ENCODE results near the gene TRAF4.

Gene TRAF4

DNA sequence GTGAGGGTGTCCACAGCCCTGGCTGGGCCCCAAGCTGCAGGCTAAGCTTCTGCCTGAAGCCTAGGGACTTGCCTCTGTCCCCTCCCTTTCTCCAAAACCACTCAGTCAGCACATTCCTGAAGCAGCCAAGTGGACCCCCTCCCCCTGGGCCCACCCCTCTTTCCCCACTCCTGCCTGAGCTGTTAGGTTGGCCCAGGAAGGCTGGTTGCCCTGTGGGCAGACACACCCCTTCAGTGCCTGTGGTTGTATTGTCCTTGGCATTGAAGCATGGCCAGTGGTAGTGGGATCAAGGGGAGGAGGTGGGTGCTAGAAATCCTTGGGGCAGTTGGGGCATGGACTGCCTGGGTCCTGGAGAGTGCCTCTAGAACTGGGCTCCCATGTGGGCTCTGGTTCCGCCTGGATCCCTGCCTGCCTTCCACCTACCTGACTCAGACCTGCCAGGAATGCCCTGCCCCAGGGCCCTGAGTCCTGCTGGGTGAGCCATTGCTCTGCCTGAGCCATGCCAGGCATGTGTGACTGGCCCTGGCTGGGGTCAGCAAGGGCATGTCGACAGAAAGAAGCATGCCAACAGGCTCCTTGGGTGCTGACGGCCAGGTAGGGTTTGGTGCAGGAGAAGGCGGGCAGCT lies 2.1 kb downstream of the TRAF4 start:
- DNase-seq, result peak in 2 of 56 donors; percentile 49 to 57

DNA sequence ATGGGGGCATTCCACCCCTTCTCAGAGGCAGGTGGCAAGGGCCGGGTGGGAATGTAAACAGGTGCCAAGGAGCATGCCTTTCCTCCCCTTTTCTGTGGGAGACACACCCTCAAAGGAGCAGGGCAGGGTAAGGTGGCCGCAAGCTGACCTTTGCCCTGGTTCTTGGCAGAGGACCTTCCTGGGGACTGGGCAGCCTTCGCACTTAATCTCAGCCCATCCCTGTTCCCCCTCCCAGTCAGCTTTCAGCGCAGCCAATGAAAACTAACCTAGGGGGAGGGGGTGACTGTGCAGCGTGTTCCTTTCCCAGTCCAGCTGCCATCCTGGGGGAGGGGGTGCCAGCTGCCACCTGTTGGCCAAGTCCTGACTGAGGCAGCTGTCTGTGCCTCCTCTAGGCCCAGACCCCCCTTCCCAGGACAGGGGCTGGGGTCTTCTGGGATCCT lies 2.8 kb downstream of the TRAF4 start:
- DNase-seq, result peak in 45 of 56 donors; percentile 25 to 81 (median 62)

DNA sequence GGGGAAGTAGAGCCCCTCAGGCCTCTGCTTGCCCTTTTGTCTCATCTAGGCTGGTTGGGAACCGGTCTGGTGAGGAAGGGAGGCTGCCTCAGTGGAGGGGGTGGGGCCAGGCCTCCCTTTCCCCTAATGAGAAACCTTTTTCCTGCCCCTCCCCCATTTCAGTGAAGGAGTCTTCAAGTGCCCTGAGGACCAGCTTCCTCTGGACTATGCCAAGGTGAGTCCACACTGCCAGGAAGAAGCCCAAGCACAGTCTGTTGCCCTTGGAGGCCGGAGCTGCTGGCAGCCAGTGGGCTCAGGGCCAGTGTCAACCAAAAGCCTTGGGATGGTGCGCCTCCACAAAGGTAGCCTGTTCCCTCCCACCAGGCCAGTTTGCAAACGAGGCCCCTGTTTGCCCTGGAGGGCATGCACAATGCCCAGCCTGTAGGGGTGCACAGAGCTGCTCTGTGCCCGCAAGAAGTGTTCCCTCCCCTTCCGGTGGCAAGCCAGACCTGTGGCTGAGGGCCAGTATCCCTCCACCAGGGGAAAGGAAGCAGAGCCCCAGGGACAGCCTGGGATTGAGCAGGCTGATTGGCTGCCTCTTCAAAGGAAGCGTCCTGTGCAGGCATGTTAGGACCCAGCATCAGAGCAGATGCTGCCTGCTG lies 3.4 kb downstream of the TRAF4 start:
- DNase-seq, result peak in 51 of 56 donors; percentile 24 to 81 (median 67)

DNA sequence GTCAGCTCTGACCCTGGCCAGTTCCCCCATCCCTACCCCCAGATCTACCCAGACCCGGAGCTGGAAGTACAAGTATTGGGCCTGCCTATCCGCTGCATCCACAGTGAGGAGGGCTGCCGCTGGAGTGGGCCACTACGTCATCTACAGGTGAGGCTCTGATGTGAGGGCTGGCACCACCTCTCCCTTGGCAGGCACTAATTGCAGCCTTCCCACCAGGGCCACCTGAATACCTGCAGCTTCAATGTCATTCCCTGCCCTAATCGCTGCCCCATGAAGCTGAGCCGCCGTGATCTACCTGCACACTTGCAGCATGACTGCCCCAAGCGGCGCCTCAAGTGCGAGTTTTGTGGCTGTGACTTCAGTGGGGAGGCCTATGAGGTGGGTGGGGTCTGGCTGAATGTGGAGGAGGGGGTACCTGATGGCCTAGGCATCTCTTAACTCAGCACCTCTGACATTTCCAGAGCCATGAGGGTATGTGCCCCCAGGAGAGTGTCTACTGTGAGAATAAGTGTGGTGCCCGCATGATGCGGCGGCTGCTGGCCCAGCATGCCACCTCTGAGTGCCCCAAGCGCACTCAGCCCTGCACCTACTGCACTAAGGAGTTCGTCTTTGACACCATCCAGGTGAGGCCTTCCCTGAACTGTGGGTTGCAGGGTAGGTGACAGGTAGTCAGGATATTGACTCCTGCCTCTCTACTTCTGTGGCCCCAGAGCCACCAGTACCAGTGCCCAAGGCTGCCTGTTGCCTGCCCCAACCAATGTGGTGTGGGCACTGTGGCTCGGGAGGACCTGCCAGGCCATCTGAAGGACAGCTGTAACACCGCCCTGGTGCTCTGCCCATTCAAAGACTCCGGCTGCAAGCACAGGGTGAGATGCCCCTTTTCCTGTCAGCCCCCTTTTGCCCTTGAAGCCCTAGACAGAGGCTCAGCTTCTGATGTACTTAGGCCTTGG lies 4.3 kb downstream of the TRAF4 start:
- DNase-seq, result no peak

DNA sequence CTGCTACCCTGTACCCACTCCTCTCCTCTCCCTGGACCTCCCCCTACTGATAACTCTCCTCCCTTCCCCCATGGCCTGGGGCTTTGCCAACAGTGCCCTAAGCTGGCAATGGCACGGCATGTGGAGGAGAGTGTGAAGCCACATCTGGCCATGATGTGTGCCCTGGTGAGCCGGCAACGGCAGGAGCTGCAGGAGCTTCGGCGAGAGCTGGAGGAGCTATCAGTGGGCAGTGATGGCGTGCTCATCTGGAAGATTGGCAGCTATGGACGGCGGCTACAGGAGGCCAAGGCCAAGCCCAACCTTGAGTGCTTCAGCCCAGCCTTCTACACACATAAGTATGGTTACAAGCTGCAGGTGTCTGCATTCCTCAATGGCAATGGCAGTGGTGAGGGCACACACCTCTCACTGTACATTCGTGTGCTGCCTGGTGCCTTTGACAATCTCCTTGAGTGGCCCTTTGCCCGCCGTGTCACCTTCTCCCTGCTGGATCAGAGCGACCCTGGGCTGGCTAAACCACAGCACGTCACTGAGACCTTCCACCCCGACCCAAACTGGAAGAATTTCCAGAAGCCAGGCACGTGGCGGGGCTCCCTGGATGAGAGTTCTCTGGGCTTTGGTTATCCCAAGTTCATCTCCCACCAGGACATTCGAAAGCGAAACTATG lies 5.2 kb downstream of the TRAF4 start:
- peak in 1 of 56 donors; percentile 20 for DNase-seq

DNA sequence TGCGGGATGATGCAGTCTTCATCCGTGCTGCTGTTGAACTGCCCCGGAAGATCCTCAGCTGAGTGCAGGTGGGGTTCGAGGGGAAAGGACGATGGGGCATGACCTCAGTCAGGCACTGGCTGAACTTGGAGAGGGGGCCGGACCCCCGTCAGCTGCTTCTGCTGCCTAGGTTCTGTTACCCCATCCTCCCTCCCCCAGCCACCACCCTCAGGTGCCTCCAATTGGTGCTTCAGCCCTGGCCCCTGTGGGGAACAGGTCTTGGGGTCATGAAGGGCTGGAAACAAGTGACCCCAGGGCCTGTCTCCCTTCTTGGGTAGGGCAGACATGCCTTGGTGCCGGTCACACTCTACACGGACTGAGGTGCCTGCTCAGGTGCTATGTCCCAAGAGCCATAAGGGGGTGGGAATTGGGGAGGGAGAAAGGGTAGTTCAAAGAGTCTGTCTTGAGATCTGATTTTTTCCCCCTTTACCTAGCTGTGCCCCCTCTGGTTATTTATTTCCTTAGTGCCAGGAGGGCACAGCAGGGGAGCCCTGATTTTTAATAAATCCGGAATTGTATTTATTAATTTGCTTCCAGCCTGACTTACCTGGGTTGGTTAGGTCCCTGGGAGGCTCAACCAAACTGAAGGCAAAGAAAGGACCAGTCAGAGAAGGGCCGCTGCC lies 5.8 kb downstream of the TRAF4 start:
- DNase-seq, result no peak

DNA sequence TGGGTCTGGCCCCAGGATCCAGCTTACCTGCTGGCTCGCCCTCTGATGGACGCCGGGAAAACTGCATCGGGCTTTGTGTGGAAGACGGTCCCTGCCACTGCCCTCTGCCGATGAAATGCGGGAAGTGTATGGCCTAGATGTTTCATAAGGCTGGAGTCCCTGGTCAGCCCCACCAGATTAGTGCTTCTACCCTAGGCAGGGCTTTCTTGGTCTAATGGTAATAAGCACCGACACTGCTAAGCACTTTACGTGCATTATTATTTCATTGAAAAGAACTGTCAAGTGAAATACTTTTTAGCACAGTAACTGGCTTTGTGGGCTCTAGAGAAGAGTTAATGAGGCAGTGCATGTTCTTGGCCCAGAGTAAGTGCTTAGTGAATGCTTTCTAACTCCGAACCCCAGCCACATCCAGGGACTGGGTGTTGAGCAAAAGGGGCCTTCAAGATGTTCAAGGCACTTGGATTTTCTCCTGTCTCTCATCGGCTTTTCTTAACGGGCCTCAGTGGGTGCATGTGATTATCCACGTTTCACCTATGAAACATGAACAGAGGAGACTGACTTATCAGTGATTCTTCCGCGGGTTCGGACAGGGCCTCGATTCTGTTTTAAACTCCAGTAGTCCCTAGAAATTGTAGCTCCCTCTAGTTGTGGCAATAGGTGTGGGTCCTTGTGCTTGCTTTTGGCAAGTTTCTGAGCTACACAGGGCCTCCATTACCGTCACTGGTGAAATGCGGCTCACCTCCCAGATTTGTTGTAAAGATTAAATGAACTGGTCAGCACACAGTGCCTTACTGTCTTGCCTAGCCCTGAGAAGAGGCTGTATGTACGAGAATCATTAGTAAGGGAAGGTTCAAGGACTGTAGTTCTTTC lies 6.6 kb downstream of the TRAF4 start:
- peak in 55 of 56 donors; percentile 40 to 97 (median 83) for DNase-seq

DNA sequence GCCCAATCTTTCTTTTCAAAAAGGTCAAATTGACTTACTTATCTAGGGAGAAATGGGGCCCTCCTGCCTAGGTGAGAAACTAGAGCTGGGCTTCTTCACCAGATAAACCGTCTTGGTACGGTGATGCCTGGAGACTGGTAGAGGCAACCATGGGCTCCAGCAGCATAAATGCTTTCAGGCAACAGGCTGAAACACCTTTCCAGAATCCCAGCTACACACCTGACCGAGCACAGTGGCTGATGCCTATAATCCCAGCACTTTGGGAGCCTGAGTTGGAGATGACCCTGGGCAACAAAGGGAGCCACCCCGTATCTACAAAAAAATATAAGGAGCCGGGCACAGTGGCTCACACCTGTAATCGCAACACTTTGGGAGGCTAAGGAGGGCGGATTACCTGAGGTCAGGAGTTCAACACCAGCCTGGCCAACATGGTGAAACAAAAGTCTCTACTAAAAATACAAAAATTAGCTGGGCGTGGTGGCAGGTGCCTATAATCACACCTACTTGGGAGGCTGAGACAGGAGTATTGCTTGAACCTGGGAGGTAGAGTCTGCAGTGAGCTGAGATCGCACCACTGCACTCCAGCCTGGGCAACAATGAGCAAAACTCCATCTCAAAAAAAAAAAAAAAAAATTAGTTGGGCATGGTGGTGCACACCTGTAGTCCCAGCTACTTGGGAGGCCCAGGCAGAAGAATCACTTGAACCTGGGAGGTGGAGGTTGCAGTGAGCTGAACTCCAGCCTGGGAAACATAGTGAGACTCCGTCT lies 8.0 kb downstream of the TRAF4 start:
- no peak for DNase-seq

DNA sequence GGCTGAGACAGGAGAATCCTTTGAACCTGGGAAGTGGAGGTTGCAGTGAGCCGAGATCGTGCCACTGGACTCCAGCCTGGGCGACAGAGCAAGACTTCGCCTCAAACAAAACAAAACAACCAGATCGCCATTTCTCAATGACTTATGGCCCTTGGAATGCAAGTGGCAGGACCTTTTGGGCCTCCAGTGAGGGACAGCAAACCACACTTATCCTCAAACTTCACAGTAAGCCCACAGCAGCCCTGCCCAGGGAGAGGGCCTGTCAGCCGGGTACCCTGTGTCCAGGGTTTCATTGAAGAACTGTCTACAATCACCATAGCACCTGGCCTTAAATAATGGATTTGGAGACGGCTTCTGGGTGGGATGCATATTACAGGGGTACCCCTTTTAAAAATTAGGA lies 11.7 kb downstream of the TRAF4 start:
- DNase-seq, result no peak

DNA sequence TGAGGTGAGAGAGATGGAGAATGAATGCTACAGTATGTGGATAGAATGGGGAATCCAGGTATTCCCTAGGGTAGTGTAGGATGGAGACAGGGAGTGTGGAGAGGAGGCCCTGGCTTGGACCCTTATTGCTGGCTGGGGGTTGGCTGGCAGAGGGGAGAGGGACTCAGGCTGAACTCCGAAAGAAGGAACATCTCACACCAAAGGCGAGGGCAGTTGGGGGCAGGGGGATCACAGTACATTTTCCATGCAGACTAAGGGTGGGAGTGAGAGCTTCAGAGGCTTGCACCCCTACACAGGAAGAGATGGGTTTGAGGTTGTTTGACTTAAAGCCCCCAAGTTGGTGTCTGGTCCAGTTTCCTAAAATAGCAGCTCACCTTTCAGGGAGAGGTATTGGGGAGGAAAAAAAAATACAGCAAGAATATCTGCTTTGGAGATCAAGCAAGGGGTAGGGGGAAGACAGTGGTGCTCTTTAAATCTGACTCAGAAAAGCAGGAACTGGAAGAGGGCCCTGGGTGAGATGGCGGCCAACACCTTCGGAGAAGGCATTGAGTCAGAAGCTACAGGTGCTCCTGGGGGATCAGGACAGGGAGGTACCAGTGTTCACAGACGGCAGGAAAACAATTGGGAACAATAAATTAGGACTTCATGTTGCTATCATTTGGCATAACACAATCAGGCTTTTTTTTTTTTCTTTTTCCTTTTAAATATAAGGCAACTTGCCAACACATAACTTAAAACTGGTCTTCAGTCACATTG lies 12.4 kb downstream of the TRAF4 start:
- DNase-seq, result no peak

DNA sequence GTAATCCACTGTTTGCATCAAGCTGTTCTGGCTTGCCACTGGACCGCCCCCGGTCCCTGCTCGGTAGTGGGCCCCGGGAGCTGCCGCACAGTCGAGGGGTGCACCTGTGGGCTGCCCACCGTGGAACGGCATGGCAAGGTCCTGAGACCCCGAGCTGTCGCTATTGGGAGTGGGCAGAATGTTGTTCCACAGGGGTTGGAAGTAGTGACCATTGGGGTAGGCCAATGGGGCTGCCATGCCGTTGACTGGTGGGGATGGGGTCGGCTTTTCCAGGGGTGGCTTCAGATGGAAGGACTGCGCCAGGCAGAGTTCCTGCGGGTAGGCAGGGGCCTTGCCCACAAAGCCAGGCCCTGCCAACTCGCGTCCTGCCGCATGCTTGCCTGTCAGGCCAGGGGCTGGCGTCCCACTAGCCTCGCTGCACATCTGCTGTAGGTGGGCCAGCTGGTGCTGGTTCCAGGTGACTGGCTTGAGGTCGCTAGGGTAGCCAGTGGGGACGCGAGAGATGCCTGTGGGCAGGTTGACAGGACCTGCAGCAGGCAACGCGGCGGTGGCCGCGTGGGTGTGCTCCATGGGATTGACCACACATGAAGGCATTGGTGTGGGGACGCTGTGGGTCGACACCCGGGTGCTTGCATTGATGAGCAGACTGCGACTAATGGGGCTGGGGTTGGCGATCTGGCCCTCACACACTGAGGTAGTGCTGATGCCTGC lies 14.8 kb downstream of the TRAF4 start:
- no peak for DNase-seq

DNA sequence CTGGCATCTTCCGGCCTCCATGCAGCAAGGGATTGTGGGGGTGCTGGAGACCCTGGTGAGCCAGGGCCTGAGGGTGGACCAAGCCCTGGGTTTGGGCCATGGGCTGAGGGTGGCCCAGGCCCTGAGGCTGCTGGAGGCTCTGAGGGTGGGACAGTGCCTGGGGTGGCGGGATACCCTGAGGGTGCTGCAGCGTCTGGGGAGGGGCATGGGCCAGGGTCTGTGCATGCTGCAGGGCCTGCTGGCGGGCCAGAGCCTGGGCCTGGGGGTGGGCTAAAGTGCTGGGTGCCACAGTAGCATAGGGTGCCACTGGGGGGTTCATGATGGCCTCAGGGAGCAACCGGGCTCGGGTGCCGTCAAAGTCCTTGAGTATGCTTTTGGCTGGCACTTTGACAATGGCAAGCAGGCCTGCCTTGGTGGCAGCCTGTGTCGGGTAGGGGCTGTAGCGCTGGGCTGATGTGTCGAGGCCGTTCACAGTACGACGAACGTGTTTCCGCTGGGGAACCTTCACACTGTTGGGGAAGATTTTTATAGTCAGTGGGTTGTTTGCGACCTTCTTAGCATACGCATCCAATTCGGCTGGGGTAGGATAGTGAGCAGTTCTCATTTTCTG lies 15.6 kb downstream of the TRAF4 start:
- DNase-seq, result no peak

DNA sequence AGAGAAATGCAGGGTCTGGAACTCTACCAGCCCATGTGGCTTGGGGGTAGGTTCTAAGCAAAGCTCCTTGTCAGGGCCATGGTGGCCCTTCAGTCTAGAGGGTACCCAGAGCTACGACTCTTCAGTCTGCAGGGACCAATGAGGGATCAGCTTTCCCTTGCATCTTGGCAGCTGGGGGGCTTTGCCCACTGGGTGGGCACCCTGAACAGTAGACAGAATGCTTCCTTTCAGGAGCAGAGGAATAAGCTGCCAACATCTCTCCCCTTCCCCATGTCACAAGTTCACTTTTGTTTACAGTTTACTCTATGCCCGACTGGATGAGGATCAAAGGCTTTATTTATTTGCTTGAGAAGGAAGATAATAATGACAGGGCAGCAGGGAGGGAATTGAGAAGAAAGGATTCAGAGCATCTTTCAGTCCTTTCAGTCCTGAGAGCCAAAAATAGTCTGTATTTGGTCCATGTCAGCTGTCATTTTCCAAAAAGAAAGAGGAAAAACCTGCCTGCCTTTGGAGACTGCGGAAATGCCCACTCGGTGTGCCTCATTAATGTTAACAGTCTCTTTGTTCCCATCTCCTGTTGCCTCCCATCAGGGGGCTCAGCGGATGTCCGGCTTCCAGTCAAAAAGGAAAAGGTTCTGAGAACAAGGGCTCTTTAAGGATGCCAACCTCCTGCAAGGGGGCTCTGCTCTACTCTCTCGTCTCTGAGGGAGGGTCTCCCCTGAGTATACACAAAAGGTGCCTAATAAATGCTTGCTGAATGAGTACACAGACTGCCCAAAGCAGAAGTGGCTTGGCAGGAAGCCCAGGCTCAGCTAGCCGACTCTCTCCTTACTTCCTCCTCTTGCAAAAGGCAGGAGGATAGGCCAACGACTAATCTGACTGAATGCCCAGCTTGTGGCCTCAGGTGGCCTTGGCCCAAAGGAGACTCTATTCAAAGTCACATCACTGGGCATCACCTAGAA lies 17.1 kb downstream of the TRAF4 start:
- peak in 26 of 56 donors; percentile 13 to 72 (median 34) for DNase-seq

DNA sequence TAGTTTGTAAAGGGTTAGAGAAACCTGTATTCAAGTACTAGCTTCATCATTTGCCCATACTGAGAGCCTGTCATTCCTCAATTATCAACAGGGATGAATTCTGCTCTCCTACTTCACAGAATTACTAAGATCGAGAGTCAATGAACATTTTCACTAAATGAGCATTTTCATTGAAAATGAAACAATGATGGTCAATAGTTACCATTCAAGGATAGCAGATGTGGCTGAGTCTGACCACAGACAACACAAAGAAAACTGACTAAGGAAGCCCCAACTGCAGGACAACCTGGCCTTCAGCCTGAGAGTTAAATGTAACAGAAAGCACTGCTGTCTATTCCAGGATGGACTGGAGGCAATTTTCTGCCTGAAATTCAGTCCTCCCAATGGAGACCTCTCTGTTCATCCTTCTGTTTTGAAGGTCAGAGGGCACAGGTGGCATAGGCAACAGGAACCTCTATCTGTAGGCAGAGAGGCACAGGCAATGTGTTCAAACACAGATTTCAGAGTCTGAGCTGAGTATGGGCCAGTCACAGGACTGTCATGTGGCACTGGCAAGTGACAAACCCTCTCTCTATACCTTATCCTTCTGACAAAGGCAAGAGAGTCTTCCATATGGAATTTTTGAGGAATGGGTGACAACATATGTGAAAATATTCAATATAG lies 19.5 kb downstream of the TRAF4 start:
- DNase-seq, result peak in 2 of 56 donors; percentile 34 to 50

DNA sequence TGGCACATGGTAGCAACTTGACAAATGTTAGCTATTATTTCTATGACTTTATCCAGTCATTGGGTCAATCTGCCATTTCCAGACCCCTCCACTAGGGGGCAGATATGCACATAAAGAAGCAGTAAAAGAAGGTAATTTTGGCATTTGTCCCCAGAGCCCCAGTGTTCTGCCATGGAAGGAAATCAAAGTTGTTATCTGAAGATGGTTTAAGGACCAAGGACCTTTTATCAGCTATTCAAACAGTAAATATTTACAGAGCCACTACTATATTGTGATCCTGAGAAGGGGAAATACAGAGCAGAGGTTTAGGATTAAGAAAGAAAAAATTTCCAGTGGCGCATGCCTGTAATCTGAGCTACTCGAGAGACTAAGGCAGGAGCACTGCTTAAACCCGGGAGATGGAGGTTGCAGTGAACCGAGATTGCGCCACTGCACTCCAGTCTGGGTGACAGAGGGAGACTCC lies 20.0 kb downstream of the TRAF4 start:
- DNase-seq, result peak in 31 of 56 donors; percentile 12 to 90 (median 43)
